OCI-LY1 (cell line): Measurements from ENCODE around the gene LIPC.

Source experiments
- CTCF ChIP-seq: fragments of 200-600 bp; sonication (generic), shearing (Covaris generic); IDR thresholded peaks from 2 replicates; pipeline ENCODE4 v1.5.1; 2017; ENCODE audit warnings: mild to moderate bottlenecking, antibody characterized with exemption, low read length, moderate library complexity, mixed read lengths
- EZH2 ChIP-seq: fragments of 200-600 bp; sonication (generic), shearing (Covaris generic); IDR thresholded peaks from 2 replicates; pipeline ENCODE4 v1.8.0; 2017; ENCODE audit warnings: borderline replicate concordance, mixed run types, mild to moderate bottlenecking, antibody characterized with exemption, low read length, moderate library complexity, mixed read lengths

DNA sequence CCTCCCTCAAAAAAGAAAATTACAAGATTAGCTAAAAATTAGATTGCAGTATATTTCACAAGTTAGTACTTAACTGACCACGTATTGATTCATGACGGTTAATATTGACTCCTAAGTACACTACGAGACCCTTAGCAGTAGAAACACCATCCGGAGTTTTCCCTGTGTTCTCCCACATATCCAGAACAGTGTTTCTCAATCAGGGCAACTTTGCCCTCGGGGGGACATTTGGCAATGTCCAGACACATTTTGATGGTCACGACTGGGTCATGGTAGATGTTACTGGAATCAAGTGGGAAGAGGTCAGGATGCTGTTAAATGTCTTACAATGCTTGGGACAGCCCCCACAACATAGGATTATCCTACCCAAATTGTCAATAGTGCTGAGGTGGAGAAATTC, 40.7 kb upstream of the LIPC start:
- TF ChIP-seq CTCF (no peak), EZH2 (no peak)
